ENCODE measurements around the gene SETD3. TPM values are rescaled to one million over a fixed set of nuclear protein-coding genes. Genes with fewer than 3 reads are reported as not detected.

The SETD3 gene
- total and polyA plus RNA-seq, 2 of the 8 experiments (the other 6 are each of a cell fraction or from before 2014, with no cell fraction given), result 24.0 to 64.0 TPM

- no peaks in the 10 kb centered on the region for H3K79me2 ChIP-seq (ENCODE audit: control insufficient read depth in 1 of 2, insufficient read depth in 2 of 2, low read length in 2 of 2)
Observed at GRCh38 chr14:99401211-99401610, 79.4 kb downstream of the SETD3 start.

More at GRCh38 chr14:99401211-99401610, 79.4 kb downstream of the SETD3 start:
- no peak overlapping the region for H2AFZ ChIP-seq (ENCODE audit: low read length)
- H2BK5ac ChIP-seq (ENCODE audit: low read depth, low read length), result no peak overlapping the region
- H3K79me1 ChIP-seq (ENCODE audit: low read depth, low read length), result no peaks in the 10 kb centered on the region
- no peak overlapping the region for H3K18ac ChIP-seq (ENCODE audit: extremely low read depth, low read length)
- no peak overlapping the region for H4K8ac ChIP-seq (ENCODE audit: extremely low read depth, insufficient read depth, low read length)
- no peak overlapping the region for H2BK20ac ChIP-seq (ENCODE audit: low read length)
- no peaks in the 10 kb centered on the region; the same call in 1 of the 2 replicates for H3K23me2 ChIP-seq (ENCODE audit: low read depth, low read length)
- no peak overlapping the region for H2BK15ac ChIP-seq (ENCODE audit: low read length)
- no peaks in the 10 kb centered on the region for H3K27me3 ChIP-seq (replicated peaks in 1 of 4; ENCODE audit: control insufficient read depth in 3 of 4, extremely low read depth in 1 of 4, insufficient read depth in 3 of 4, low read length in 3 of 4)
- POLR2A ChIA-PET (ENCODE audit: partially characterized antibody), result interaction anchor here (0.9 to 1.0 kb wide), 2 partner anchors 10 to 11 kb away, joined by 5 to 6 read pairs; no protein-coding TSS in a partner anchor
- no peak overlapping the region for H2BK120ac ChIP-seq (replicated peaks; ENCODE audit: low read depth, low read length)
- H4K5ac ChIP-seq (ENCODE audit: insufficient read length, low read depth, low read length), result no peak overlapping the region
- H3K56ac ChIP-seq (replicated peaks; ENCODE audit: insufficient read length, low read depth, low read length), result no peak overlapping the region
- H4K20me1 ChIP-seq (replicated peaks in 1 of 2; ENCODE audit: control insufficient read depth in 1 of 2, insufficient read depth in 2 of 2, low read length in 2 of 2), result peaks cover 0 to 2% of the 10 kb centered on the region in 2 experiments
- no peak overlapping the region for H2AK5ac ChIP-seq (ENCODE audit: low read depth, low read length)
- CTCF ChIA-PET (ENCODE audit: partially characterized antibody), result interaction anchor here (0.6 to 5.9 kb wide), 8 partner anchors 8 to 48 kb away, joined by 3 to 89 read pairs (median 6); no protein-coding TSS in a partner anchor
- H3K4me2 ChIP-seq (ENCODE audit: insufficient read depth in 1 of 2, low read depth in 2 of 2, low read length in 2 of 2), result no peak overlapping the region
- no peak overlapping the region for H3K4ac ChIP-seq (replicated peaks; ENCODE audit: insufficient read length, low read depth, low read length)
- H3K4me1 ChIP-seq (replicated peaks in 1 of 4; ENCODE audit: control insufficient read depth in 3 of 4, insufficient read depth in 4 of 4, low read length in 3 of 4), result peaks cover 0 to 2% (median 0%) of the 10 kb centered on the region in 4 experiments; a peak in 2 of 7 replicates
- no peak overlapping the region for H2BK12ac ChIP-seq (ENCODE audit: low read depth, low read length)
- DNase-seq (ENCODE audit: low read depth in 1 of 2, low spot score in 2 of 2) (no peak), FAIRE-seq (no peak)
- peaks cover 6 to 36% (median 19%) of the 10 kb centered on the region in 4 experiments for H3K36me3 ChIP-seq (ENCODE audit: control insufficient read depth in 2 of 4, insufficient read depth in 4 of 4, low read length in 3 of 4)
- H3K4me3 ChIP-seq (ENCODE audit: extremely low read depth in 1 of 4, insufficient read depth in 2 of 4, low read depth in 3 of 4, low read length in 4 of 4), result no peak overlapping the region
- no peaks in the 10 kb centered on the region for H3K9me3 ChIP-seq (ENCODE audit: insufficient read depth in 2 of 2, low read depth in 1 of 2, low read length in 1 of 2)
- H4K91ac ChIP-seq (replicated peaks; ENCODE audit: insufficient read length, low read length), result no peak overlapping the region
- 94% methylated on average over 4 of the region's 4 CpGs; no CpG with 5 or more reads in 1 of the 2 experiments for WGBS, 2 experiments (ENCODE audit: extremely low coverage in 1 of 2, insufficient coverage in 1 of 2, insufficient read length in 1 of 2, insufficient replicate concordance in 2 of 2, low coverage in 1 of 2, low lambda C conversion rate in 2 of 2, missing lambda C conversion rate in 1 of 2)
- no peak overlapping the region for H3K23ac ChIP-seq (ENCODE audit: insufficient read length)
- no peak overlapping the region for H3K9ac ChIP-seq (replicated peaks in 1 of 4; ENCODE audit: extremely low read depth in 1 of 4, low read depth in 3 of 4, low read length in 3 of 4)
- TF ChIP-seq CREB1 (IDR thresholded peaks at IDR 0.05) (no peak), POU5F1 (IDR thresholded peaks at IDR 0.05; ENCODE audit: low read depth, low read length) (no peak), CBX5 (IDR thresholded peaks at IDR 0.05; ENCODE audit: low read depth, low read length) (no peak), NRF1 (IDR thresholded peaks at IDR 0.05; ENCODE audit: low read depth, low read length) (no peak)
- H3K27ac ChIP-seq (ENCODE audit: low read depth, low read length), result no peak overlapping the region
- H3K14ac ChIP-seq (ENCODE audit: insufficient read length), result no peak overlapping the region

Measured in H1 (cell line).